HG03025 (cell line): Measurements from ENCODE around the gene LRP5.
"Not testable (repeated sequence)": the region's sequence is repeated elsewhere in the genome, so short reads cannot be mapped to it uniquely, and the experiment has no call there.

Source experiments
- ATAC-seq: cut with Tn5 transposase; IDR thresholded peaks from one replicate; pipeline ENCODE4 v1.9.1; 2021; ENCODE audit warnings: mild to moderate bottlenecking, moderate library complexity; ENCODE audit not compliant: unreplicated experiment, low FRiP score

Gene LRP5

DNA sequence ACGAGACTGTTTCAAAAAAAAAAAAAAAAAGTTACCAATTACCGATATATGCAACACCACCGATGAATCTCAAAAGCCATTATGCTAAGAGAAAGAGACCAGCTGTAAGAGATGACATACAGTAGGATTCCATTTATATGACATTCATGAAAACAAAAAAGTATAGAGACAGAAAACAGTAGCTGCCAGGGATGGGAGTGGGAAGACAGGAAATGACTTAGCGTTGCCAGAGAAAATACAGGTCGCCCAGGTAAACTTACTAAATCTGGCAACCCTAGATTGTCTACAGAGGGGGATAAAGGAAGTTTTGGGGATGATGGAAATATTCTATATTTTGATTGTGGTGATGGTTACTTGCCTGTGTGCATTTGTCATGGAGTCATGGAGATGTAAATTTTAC lies 32.7 kb upstream of the LRP5 start:
- ATAC-seq = no peak

- ATAC-seq = no peak
Observed at GRCh38 chr11:68282141-68282860, 30.1 kb upstream of the LRP5 start.

DNA sequence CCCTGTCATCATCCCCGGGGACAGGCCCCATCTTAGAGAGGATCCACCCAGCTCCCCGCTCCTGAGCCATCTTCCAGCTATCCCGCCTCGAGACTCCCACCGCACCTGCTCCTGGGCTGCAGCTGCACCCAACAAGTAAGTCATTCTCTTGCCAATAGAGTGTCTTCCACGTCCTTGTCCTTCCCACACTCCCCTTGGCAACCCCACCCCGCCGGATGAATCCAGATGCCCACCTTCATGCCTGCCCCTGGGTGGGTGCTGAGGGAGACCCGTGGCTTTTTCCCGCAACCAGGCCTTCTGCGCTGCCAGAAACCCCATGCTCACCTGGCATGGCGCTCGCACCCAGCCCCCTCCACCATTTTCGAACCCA lies 29.5 kb upstream of the LRP5 start:
- no peak for ATAC-seq

DNA sequence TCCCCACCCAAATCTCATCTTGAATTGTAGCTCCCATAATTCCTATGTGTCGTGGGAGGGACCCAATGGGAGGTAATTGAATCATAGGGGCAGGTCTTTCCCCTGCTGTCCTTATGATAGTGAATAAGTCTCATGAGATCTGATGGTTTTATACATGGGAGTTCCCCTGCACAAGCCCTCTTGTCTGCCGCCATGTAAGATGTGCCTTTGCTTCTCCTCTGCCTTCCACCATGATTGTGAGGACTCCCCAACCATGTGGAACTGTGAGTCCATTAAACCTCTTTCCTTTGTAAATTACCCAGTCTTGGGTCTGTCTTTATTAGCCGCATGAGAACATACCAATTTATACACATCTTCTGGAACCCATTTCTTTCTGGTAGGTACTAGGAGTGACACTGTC lies 27.8 kb upstream of the LRP5 start:
- not testable (repeated sequence) for ATAC-seq

DNA sequence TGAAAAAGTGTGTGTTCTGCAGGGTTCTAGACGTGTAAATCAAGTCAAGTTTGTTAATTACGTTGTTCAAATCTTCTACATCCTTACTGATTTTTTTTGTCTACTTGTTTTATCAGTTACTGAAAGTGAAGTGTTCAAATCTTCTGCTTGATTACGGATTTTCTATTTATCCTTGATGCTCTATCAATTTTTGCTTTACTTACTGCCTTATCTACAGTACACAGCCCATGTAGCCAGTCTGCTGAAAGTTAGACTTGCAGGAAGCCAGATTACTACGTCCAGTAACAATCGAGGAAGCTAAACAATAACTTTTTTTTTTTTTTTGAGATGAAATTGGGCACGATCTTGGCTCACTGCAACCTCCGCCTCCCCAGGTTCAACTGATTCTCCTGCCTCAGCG lies 25.0 kb upstream of the LRP5 start:
- no peak for ATAC-seq

GRCh38 chr11:68289456-68289855 lies 22.9 kb upstream of the LRP5 start:
- no peak for ATAC-seq

DNA sequence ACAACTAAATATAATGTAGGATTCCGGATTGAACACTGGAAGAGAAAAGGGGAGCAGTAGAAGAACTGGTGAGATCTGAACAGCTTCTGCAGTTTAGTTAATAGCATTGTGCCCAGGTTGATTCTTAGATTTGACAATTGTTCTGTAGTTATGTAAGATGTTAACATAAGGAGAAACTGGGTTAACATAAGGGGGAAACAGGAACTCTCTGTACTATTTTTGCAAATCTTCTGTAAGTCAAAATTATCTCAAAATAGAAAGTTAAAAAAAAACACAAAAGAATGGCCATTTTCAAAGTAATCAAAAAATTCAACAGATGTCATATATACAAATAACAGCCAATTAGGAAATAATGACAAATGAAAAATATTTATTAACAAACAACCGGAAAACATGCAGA lies 18.7 kb upstream of the LRP5 start:
- no peak for ATAC-seq

DNA sequence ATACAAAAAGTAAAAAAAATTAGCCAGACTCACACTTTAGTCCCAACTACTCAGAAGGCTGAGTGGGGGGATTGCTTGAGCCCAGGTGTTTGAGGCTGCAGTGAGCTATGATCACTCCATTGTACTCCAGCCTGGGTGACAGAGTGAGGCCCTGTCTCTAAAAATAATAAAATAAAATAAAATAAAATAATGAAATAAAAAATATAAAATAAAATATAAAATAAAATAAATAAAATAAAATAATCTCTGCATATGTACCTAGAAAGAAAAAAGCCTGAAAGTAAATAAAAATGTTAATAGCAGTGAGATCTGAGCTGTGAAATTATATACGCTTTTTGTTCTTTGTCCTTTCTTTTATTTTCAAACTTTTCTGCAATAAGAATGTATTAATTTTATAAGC lies 17.1 kb upstream of the LRP5 start:
- no peak for ATAC-seq

GRCh38 chr11:68295940-68296339 lies 16.5 kb upstream of the LRP5 start:
- no peak for ATAC-seq

DNA sequence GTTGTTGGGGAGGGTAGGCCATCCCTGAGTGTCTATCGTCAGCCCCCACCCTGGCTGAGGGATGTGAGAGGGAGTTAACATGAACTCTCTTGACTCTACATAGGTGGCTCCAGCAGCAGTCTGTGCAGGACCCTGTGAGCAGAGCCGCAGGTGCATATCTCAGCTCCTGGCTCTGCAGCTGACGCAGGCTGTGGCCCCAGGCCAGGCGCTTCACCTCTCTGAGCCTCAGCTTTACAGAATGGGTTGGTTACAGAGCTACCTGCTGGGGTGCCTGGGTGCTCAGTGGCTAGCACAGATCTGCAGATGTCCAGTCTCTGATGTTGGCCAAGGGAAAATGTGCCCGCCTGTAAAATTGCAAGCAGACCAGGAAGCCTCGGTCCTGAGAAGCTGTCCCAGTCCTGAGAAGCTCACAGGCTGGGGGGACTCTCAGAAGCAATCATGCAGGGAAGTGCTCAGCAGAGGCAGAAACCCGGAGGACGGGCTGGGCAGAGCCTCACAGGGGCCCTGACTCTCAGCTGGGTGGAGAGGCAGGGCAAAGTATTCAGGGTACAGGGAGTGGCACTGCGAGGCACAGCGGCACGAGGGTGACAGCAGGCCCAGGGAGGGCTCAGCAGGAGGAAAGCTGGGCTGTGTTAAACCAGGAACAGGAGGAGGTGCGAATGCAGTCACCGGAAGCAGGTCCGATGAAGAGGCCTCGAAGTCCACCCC lies 15.9 kb upstream of the LRP5 start:
- no peak for ATAC-seq

DNA sequence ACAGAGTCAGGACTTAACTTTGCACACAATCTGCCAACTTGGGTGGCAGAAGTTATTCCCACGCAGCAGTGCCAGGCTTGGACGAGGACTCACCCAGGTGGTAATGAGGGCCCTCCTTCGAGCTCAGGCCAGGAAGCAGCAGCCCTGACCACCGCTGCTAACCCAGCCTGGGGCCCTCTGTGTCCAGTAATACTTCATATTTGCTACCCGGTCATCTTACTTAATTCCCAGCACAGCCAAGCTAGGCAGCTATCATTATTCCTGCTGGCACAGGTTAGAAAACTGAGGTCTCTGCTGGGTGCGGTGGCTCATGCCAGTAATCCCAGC lies 15.4 kb upstream of the LRP5 start:
- ATAC-seq = no peak

GRCh38 chr11:68297494-68297811 lies 14.9 kb upstream of the LRP5 start:
- no peak for ATAC-seq

DNA sequence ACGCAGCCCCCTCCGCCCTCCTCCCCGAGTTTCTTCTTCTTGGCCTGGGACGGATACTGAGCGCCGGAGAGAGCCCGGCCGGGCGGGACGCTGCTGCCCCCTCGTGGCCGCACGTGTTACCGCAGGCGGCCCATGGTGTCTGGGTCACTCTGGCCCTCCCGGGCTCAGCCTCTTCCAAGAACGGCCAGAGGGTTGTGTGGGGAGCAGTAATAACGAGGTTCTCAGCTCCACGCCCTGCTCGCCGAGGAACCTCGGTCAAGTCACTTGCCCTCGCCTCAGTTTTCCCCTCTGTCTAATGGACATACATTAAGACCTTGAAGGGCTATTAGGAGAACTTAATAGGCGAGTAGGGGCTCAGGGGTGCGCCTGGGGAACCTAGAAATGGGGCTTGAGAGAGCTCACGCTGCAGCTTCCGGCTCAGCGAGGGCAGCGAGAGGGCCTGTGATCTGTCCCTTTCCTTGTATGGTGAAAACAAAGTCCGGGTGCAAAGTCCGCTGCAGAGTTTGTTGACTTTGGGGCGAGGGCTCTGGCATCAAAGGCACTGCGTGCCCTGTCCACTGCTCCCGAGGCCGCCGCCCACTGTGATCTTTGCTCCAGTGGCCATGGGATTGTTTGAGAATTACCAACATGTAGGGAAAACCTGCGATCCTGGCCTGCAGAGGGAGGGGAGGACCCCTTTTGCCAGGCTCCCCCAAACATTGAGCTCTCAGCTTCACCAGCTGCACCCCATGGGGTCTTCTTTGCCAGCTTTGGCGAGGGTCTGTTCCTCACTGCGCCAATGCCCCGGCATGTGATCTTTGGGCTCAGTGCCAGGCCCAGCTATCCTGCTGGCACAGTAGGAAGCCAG lies 14.4 kb upstream of the LRP5 start:
- ATAC-seq = no peak

- no peak for ATAC-seq
Observed at GRCh38 chr11:68298659-68299516, 13.5 kb upstream of the LRP5 start.

- not testable (repeated sequence) for ATAC-seq
Observed at GRCh38 chr11:68299517-68299879, 12.9 kb upstream of the LRP5 start.

GRCh38 chr11:68300076-68300830 lies 12.1 kb upstream of the LRP5 start:
- no peak for ATAC-seq

DNA sequence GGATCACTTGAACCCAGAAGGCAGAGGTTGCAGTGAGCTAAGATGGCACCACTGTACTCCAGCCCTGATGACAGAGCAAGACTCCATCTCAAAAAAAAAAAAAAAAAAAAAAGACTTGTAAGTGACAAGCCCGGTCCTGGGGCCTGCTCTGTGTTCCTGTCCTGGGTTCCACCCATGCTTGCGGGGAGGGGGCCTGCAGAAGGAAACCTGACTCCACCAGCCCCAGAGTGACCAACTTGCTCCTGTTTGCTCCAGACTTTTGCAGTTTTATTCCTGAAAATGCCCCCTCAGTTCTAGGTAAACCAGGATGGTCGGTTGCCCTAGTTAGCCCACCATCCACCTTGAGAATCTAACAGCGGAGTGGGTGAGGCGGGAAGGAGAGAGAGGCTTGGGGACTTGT lies 10.1 kb upstream of the LRP5 start:
- no peak for ATAC-seq

GRCh38 chr11:68302670-68303069 lies 9.7 kb upstream of the LRP5 start:
- ATAC-seq = no peak

DNA sequence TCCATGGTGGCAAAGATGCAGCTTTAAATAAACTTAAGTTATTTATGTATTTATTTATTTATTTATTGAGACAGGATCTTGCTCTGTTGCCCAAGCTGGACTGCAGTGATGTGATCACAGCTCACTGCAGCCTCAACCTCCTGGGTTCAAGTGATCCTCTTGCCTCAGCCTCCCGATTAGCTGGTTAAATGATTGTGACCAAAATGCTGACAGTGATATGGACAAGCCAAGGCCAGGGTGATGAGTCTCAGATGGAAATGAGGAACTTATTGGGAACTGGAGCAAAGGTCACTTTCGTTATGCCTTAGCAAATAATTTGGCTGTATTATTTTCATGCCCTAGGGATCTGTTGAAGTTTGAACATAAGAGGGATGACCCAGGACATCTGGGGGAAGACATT lies 9.3 kb upstream of the LRP5 start:
- no peak for ATAC-seq
